NCI-H2107 treated with DMSO at 0.1 percent for 48 hours (cell line): ENCODE data around the gene NCAM1.

ENCODE experiments used
- DNase-seq: peaks from one replicate; lab custom pipeline; 2025; ENCODE audit not compliant: unreplicated experiment; lab: John Stamatoyannopoulos, UW

Gene NCAM1

DNA sequence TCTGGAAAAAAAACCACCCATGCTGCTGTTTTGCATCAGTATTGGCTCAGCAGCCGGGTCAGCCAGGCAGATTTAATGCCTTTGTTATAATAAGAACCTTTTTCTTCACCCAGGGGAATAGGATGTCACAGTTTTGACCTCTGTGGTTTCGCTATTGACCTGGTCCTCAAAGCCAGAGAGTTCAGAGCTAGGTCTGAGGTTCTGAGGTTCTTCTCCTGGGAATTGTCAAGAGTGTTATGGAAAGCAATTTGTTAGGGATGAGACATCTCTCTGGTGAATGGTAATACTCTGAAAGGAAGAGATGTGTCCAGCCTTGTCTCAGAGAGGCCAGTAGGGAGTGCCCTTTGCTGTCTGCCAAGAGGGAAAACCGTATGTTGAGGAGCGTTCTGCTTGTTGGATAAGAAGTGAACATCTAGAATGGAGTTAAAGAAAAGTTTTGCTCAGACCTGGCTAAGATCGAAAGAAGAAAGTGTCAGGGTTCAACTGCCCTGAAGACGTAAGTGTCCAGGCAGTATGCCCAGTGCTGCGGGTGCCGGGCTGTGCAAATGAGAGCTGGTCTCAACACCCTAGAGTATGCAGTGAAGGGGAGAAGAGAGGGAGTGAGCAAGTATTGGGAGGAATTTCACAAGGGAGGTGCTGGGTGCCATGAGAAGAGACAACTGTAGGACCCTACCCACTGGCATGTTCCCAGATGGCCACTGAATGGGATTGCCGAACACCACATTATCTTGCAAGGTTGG is 202.2 kb downstream of the NCAM1 start:
- DNase-seq = no peak

DNA sequence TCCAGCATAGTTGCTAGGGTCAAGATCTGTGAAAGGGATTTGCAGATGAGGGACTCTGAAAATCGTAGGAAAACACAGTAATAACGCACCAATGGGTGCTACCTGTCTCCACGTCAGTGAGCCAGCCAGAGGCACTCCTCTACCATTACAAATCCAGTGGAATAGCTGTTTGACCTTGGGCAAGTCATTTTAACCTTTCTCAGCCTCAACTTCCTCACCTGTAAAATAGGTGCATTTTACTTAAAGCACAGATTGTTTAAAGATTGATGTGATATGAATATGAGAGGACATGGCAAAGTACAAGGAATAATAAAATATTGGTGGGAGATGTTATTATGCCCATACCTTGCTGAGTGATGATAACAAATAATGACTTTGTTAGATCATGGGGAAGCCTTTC is 205.1 kb downstream of the NCAM1 start:
- DNase-seq = no peak

DNA sequence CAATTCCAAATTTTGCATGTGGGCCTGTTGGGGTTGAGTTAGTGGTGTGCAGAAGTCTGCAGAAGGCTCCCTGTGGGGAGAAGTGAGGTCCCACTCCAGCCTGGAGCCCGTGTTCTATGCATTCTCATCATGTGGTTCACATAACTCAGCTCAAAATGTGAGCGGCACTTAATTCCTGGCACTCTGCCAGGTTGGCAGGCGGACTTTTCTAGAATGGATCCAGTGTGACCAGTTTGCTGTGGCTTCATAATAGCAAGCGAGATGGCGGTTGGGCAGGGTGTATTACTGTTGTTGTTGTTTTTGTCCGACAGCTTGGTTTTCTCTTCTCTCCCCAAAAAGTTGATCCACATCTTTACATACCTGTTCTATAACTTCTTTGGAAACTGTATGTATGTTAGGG is 206.4 kb downstream of the NCAM1 start:
- DNase-seq = no peak

DNA sequence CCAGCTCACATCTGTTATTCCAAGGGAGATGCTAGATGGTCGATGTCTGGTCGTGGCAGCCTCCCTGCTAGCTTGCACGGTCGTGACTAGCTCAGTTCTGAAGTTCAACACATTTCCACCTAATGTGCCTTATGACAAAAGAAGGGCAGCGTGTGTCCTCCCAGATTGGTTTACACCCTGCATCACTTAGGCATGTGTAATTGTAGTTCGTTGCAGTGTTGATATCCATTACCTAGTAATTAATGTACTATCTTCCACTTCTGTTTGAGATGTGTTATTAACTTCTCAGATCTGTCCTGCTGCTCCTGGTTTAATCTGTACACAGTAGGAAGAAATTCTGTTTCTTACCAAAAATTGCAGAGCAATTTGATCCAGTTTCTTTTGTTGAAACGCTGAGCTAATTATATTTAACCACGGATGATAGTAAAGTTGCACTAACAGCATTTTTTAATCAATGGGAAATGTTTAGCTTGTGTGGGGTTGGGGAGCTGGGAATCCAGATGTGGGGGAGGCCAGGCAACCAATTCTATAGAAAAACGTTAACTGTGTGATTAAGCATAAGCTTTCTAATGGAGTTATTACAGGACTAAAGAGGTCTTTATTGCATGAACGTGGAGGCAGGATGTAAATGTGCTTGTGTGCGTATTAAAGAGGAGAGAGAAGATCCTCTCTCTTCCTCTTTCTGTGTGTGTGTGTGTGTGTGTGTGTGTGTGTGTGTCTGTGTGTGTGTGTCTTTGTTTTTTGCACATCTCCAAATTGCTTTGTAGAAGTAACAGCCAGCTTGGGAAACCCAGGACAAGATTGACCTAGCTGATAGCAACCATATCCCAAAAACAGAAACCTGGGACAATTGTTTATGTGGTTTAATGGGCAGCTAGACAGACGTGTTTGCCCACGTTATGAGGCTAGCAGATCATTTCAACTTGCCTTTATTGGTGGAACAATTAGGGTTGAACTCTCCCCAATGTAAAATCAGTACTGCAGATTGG is 207.4 kb downstream of the NCAM1 start:
- DNase-seq = peak; percentile 65

DNA sequence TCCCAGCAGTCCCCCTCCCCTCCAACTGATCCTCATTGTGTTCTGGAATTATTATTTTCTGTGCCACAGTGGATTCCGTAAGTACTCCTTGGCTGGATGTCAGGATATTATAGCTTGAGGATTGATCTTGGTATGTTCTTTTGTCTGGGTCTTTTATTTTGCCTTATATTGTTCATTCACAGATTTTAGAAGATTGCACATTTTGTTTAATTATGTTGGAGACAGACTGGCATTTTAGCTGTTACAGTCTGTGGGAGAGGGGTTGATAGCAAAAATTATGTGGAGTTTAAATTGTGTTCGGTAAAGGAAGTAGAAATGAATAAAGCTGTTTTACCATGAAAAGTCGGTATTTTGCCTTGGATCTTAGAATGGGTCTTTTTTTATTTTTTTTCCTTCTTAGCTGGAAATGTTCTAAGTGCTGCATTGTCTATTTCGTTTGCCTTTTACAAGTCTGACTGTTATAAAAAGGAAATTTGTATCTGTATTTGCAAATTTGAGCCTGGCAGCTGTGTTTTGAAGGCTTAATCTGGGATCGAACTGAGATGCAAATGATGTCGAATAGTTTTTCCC is 211.2 kb downstream of the NCAM1 start:
- DNase-seq = no peak

DNA sequence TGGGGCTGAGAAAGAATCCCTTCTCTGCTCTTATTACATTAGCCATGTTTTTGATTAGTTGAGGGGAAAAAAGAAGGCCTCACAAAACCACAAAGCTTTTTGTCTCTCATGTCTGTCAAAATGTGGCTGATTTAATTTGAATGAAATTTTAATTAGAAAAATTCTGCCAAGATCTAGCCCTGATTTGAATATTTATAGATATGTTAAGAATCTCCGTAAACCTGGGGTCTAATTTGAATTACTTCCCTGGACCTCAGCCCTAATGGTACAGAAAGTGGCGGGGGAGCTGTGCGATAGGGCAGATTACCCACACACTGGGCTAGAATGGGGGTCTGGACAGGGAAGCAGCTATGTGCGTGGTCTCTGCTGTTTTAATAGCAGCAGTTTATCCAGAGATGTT is 211.9 kb downstream of the NCAM1 start:
- no peak for DNase-seq

DNA sequence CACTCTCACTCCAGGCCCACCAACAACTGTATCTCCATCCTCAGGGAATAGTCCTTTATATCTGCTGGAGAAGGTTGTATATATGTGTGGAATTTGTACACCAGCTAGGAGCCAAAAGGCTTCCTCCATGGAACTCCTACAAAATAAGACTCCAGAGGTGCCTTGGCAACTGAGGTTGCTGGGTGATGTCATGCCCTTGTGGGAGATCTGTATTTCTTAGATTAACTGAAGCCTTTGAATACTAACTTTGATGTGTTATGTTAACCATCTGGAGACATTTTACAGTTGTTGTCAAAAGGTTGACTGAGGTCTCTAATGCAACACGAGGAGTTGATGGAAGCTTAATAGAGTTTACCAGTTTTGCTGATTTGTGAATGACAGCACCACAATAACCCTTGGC is 213.7 kb downstream of the NCAM1 start:
- no peak for DNase-seq

DNA sequence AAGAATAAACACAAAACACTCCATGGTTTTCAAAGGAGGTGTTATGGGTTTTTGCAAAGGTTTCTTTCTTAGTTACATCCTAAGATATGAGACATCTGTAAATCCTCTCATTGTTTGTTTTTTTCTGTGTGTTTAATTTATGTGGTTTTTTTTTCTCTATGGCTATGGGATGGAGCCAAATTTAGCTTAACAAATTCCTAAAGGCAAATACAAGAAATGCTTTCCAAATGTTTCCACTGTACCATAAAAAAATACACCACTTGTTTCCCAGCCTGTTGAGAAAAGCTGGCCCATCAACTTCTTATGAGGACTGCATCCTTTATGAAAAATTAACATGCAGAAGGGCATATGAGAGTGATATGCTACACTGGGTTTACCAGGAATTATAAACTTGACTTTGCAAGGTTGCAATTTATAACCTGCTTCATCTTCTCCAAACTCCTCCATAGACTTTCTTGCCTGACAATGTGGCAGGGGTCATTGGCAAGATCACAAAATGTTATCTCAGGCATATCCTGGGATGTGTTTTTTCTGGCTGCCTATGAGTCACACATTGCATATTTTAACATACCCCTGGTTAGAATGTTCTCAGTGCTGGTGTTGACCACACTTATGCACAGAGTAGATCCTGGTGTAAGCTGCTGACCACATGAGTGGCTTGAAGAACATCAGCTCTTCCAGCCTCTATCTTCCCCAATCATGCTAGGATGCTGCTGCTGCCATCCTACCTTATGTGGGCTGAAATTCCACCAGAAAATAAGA is 215.6 kb downstream of the NCAM1 start:
- no peak for DNase-seq

DNA sequence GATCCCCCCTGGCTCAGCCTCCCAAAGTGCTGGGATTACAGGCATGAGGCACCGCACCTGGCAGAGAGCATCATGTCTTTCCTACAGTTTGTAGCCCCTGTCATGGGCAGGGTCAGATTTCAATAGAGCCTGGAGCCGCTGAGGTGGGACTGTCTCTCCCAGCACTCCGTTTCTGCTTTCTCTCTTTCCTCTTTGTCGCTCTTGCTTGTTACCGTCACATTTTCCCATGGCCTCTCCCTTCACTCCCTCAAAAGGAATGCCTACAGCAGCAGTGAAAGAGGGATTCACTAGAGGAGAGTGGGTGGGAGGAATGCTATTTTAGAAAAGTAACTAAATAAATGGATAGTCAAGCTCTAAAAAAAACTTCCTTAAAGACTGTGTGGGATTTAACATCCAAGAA is 216.5 kb downstream of the NCAM1 start:
- DNase-seq = no peak

DNA sequence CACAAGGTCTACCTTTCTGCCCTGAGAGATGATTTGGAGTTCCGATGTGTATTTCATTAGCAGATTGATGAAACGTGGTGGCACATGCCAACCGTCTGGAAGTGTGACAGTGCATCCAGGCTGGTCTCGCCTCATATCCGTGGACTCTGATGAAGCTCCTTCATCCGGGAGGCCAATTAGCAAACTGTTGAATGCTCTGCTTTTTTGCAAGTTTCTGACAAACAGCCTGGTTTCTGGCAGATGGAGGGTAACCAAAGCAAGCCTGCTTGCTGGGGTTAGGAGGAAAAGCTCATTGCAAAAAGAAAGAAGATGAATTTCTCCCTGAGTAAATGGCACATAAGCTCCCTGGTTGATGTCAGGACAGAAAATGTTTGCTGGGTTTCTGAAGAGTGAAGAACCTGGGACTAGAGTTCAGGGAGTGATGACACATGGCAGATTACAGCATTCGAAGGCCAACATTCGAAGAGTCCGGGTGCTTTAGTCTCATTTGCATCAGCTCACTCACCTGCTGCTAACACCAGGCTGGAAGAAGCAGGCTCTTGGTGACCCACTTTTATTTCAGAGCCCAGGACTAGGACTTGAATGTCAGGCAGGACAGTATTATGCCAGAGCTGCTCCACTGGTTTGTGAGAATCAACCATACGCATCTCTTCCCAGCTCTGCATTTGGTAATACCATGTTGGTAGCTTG is 217.3 kb downstream of the NCAM1 start:
- no peak for DNase-seq

DNA sequence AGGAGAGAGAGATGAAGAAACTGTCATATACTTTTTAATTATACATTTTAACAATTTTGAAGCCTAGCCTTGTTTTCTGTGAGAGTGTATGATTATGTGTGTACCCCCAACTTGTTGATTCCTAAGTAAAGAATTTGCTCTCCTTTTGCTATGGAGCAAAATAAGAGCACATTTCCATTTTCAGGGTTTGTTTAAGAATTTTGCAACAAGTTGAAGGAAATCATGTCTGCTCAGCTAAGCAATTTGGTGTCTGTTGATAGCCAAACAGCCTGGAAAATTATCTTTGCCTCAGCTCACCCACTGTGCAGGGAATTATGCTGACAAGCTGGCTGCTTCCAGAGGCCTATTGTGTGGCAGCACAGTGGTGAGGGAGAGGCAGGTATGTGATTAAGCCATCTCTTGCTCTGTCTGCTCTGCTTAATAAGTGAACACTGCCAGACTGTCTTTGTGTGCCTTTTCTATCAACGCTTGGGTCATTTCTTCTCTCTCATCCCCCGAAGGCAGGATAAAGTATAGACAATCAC is 218.0 kb downstream of the NCAM1 start:
- DNase-seq = no peak

DNA sequence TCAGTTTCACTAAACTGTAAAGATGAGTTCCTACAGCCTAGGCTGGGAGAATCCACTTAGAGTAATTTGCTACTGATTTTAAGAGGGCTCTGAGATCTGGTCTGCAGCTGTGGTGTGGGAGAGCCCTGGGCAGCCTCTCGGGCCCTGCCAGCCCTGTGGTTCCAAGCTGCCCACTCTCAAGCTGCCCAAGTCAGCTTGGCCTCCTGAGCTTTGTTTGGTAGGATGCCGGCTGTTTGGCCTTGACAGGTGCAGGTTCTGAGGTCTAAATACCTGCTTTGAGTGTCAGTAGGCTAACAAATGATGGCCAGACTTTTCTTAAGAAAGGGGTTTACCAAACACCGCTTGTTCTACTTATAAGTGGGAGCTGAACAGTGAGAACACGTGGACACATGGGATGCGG is 219.9 kb downstream of the NCAM1 start:
- DNase-seq = no peak

DNA sequence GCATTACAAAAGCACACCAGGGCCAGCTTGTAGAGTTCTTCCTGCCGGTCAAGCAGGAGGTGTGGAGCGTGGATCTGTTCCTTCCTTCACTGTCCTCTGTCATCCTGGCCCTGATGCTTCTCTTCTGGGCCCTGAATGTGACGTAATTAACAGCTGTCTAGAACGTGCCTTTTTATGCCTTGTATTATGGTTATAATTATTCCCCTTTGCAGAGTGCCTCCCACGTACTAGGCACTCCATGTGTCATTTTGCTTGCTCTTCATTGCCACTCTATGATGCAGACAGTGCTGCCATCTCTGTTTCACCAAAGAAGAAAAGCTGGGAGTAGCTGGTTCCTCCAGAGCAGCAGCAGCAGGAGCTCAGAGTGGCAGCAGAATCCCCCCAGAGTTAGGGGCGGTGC is 221.1 kb downstream of the NCAM1 start:
- DNase-seq = no peak

DNA sequence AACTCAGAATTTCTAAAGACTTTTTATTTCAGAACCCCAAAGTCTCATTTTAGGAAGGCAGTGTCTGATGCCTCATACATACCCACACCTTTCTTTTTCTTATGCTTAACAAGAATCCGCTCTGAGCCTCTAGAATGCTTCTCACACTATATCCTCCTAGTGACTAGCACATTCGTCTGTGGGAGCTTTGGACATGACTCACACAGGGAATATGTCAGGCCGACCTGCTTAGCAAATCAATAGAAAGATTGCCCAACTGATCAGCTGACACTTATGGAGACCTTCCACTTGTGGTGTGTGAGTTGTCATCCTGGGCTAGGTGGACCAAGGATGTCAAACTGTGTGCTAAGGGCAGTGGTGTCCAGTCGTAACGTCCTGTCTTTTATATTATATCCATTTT is 223.3 kb downstream of the NCAM1 start:
- DNase-seq = no peak

DNA sequence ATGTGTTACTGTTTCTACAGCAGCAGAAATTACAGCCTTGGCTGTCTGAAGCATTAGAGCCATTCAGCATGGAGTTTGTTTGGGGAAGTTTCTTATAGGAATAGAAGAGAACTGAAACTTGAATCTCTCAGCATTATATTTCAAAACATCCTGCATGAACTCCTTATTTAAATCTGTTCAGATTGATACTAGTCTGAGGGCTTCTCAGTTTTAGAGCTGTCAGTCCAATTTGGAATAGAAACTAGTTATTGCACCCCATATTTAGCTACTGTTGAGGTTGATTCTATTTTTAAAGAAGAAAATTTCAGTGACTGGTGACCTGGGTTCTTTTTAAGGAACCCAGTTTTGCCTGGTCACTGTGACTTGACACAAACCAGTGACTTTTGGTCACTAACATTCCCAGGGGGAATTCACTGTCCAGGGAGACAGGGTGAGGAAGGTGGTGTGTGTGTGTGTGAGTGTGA is 227.2 kb downstream of the NCAM1 start:
- no peak for DNase-seq

DNA sequence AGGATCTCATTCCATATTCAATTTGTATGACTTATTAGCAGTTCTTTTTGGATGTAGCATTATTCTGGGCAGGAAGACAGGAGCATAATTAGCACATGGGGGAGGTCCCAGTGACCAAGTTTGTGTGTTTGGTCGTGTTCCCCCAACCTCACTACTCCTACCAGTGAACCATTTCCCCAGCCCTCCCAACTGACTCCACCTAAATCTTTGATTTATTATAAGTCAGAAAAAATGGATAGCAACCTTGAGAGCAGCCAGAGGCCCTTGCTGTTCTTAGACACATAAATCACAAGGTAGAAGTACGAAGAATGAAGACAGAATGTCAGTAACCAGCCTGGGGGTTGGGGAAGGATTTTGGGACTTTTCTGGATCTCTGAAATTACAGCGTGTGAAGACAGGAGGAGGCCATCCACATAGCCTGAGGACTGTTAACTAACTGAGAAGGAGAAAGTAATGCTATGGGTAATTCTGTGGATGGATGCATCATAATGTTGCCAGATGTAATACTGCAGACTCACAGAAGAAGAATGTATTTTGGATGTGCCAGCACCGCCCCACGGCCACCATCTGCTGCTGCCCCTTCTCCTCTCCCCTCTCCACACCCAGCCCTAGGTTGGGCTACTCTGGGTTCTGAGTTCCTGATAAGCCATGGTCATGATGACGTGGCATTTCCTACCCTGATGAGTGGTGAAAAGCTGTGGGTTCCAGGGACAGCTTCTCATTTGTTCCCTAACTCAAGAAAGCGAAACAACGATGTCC is 228.9 kb downstream of the NCAM1 start:
- DNase-seq = no peak

DNA sequence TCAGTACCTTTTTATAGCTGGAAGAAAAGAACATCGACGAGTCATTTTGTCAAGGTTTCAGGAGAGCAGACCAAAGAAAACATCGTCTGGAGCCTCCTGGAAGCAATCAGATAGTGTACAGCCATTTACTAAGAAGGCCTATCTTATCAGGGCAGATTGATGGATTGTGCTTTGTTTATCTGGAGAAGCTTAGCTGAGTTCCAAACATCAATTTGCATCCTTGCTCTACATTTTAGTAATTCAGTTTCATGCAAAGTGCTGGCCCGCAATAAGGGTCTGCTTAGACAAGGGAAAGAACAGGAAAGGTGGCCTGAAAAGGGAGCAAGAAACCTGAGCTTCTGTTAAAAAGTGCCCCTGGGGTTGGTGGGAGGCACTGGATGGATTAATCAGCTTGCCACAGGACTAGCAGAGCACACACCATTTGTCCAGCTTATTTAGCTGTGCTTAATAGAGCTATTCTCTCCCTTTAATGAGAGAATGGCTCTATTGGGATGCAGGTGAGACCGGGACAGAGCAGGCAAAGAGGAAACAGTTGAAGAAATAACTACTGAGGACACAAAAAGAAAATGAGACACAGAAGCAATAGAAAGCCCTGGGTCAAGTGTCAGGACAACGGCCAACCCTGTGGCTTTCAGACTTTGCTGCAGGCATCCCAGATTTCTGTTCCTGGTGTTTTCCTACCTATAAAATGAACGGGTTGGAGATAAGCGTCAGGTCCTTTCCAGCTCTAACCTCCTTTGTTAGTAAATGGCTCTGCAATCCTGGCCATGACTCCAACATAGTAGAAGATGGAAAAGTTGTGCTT is 231.1 kb downstream of the NCAM1 start:
- DNase-seq = no peak

DNA sequence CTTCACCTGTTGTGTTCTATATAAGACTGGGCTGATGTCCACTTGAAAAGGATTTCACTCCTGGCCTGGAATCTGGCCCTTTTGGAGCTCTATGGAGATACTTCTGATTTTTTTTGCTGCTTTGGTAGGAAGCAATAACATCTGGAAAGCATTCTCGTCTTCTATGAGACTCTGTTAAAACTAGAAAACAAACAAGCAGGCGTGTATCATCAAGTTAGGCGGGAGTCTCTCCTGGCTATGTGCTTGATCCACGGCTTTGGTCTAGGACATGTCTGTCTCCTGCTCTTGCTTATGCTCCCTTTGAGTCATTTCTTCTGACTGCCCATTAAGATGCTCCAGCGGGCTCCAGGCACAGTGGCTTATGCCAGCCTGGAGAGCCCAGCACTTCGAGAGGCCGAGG is 231.8 kb downstream of the NCAM1 start:
- DNase-seq = no peak

DNA sequence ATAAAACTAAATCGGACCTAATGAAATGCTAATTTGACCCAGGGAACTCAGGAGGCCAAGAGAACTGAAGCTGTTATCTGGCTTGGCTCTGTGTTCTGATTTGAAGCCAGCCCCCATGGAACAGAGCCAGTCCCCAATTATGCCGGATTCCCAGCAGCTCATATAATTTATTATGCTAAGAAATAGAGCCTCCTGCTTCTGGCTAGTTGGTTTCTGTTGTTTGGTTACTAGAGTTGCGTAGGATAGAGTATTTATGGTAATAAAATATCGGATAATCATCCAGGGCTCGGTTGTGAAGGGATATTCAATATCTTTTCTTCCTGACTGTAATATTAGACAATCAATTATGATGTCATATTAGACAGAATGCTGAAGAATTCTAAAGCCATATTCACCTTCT is 232.7 kb downstream of the NCAM1 start:
- no peak for DNase-seq
